HUDEP-2 (cell line): Measurements from ENCODE around the gene ITGA7.

Source experiments
- DNase-seq, 76 experiments: peaks; one replicate each; lab custom pipeline; 2025; ENCODE audit not compliant: unreplicated experiment in 76 of 76; lab: John Stamatoyannopoulos, UW

Gene ITGA7, protein sequence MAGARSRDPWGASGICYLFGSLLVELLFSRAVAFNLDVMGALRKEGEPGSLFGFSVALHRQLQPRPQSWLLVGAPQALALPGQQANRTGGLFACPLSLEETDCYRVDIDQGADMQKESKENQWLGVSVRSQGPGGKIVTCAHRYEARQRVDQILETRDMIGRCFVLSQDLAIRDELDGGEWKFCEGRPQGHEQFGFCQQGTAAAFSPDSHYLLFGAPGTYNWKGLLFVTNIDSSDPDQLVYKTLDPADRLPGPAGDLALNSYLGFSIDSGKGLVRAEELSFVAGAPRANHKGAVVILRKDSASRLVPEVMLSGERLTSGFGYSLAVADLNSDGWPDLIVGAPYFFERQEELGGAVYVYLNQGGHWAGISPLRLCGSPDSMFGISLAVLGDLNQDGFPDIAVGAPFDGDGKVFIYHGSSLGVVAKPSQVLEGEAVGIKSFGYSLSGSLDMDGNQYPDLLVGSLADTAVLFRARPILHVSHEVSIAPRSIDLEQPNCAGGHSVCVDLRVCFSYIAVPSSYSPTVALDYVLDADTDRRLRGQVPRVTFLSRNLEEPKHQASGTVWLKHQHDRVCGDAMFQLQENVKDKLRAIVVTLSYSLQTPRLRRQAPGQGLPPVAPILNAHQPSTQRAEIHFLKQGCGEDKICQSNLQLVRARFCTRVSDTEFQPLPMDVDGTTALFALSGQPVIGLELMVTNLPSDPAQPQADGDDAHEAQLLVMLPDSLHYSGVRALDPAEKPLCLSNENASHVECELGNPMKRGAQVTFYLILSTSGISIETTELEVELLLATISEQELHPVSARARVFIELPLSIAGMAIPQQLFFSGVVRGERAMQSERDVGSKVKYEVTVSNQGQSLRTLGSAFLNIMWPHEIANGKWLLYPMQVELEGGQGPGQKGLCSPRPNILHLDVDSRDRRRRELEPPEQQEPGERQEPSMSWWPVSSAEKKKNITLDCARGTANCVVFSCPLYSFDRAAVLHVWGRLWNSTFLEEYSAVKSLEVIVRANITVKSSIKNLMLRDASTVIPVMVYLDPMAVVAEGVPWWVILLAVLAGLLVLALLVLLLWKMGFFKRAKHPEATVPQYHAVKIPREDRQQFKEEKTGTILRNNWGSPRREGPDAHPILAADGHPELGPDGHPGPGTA

DNA sequence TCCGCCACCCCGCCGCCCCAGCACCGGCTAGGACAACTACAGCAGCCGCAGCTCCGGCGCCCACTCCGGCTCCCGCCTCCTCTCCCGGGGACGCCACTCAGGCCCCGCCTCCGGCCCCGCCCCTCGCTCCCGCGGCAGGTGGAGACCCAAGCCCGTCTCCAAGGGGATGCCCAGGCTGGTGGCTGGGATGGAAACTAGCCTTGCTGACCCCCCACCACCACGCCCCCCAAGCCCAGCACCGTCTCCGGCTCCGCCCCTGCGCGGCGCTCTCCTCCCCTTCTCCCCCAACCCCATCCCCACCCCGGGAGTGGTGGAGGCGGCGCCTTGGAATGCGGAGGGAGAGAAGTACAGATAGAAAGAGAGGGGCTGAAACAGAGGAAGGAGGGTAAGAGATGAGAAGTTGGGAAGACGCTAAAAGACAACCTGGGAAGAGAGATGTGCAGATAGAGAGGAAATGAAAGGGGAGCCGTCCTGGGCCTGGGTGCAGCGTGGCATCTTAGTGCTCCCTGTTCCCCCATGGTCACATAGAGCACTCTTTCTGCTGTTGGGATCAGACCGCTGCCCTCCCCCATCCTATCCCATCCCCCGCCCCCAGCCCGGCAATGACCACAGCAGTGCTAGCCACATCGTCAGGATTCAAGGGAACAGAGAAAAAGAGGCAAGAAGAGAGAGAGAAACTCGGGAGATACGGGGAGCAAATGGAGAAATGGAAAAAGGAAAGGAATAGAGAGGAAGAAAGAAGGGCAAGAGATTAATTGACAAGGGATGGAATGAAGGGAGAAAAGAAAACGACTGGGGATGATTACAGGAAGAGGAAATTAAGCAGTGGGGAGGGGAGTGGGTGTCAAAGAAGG, at the start of gene ITGA7:
TSS of gene ITGA7 (minus strand) at position 64 of the 854 bp plus-strand sequence. CDS start 222 bp downstream, outside the sequence.
- DNase-seq, result peak in 2 of 76 experiments; percentile 9 to 24

DNA sequence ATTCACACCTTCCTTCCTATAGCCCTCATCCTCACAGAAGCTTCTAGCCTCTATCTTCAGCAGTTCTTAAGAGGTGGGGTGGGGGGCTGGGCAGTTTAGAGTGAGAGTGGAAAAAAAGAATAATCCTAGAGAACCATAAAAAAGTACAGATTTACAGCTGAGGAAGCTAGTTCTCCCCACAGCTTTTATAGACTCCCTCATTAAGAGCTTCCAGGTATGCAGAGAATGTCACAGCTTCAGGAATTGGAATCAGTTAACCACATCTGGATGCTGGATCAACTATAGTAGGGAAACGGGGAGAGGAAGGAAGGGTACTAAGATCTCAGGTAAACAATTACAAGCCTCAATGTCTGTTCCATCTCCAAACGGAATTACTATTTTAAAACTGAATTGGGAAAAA, 47.5 kb upstream of the ITGA7 start:
- DNase-seq, result no peak

DNA sequence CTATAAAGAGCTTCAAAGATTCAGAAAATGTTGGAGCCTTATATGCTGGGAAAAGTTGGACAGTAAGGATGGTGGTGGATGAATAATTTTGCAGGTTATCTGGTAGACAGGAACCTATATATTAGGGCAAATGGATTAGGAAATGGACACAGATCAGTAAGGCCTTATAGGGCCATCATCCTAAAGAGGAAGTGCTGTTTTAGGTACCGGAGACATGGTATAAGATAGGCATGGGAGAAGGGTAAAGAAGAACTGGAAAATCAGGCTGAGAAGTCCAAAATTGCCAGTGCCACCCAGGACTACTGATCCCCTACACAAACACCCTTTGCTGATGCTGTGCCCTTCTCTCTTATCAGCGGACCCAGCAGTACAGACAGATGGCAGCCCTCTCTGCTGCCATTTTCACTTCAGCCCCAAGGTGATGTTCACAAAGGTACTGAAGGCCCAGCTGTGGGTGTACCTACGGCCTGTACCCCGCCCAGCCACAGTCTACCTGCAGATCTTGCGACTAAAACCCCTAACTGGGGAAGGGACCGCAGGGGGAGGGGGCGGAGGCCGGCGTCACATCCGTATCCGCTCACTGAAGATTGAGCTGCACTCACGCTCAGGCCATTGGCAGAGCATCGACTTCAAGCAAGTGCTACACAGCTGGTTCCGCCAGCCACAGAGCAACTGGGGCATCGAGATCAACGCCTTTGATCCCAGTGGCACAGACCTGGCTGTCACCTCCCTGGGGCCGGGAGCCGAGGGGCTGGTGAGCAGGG, 40.7 kb upstream of the ITGA7 start:
- no peak for DNase-seq

DNA sequence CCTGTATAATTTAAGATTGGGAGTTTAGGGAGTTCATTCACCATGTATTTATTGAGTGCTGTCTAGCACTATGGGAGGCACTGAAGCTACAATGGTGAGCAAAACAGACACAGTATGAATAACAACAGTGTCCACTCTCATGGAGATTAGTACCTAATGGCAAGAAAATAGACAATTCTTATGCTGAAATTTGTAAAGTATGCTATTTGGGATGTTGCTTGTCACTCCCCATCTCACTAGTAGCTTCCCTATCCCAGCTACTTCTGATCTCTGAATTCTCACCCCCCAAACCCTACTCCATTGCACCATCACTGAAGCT, 39.2 kb upstream of the ITGA7 start:
- DNase-seq, result no peak

DNA sequence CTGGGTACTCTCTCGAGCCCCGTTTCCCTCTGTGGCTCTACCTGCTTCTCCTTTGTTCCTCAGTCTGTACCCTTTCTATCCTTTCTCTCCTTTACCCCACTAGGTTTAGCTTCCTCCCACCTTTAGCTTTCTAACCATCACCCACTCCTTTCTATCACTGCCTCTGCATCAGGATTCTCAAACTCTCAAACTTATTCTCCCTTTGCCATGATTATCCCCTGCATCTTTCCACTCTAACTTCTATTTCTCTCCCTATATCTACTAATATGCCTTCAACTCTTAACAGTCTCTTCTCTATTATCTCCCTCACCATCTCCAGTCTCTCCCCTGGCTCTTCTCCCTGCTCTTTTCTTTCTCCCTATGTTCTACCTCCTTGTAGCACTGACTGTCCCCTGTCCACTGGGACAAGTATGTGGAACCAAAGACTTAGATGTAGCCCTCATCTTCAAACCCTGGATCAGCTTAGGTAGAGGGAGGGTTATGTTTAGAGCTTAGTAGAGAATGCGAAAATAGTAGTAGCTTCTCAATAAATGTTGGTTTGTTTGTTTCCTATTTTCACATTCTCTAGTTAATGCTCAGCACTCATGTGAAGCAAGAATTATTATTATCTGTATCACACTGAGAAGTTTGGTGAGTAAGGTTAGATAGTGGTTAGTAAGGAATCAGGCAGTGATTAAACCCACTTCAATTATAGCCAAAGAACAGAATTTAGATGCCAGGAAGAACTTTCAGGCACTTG, 38.6 kb upstream of the ITGA7 start:
- no peak for DNase-seq

DNA sequence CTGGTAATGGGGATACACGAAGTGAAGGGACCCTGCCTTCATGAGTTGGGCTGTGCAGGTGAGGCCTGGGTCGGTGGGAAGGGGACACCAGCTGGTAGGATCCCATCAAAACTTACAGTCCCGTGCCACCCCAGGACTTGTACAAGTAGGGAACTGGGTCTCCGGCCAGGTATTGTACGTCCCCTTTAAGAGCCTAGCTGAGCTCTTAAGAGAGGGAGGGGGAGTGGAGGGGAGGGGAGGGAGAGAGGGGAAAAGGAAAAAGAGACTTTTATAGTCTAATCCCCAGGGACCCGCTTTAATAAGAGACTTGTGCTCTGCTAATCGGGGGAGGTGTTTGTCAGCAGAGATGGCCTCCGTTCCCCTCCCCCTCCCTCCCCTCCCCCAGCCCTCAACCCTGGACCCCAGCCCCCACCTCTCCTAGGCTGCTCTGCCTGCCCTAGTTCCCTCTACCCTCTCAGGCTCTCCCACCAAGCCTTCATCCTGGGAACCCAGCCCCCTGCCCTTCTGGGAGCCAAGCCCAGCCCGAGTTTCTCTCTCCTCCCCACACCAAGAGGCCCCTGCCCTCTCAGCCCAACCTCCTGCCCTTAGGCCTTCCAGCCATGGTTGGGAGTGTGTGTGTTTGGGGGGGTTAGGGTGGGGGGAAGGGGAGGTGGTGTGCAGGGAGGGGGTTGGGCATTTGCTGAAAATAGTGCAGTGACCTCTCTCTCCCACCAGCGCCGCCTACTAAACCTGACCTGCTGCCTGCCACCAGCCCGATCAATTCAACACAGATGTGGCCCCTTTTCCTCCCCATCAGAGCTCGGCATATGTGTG, 37.9 kb upstream of the ITGA7 start:
- no peak for DNase-seq

DNA sequence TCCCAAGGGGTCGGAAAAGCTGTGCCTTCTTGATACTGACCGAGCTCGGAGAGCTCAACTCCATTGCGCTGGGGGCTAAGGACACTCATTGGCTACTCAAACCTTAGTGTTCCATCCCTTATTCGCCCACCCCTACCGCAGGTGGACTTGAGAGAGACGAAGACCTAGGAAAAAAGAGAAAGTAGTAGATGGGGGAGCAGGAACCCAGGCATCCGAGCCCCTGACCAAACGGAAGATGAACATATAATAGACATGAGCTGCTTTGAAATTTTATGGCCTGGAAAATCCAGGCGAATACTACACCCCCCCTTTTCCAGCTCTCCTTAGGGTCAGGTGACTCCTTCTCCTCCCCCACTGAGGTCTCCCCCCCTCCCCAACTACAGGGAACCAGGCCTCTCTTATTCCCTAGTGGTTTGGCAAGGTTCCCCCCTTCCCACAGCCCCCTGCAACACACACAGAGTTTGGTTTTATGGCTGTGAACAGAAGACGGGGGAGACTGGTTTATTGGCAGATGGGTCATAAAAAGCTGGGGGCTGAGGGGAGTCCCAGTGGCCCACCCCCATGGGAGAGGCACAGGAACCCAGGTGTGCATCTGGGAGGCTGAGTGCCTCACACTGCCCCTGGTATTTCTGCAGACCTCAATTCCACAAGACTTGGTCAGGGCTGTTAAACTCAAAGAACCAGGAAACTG, 36.8 kb upstream of the ITGA7 start:
- no peak for DNase-seq

DNA sequence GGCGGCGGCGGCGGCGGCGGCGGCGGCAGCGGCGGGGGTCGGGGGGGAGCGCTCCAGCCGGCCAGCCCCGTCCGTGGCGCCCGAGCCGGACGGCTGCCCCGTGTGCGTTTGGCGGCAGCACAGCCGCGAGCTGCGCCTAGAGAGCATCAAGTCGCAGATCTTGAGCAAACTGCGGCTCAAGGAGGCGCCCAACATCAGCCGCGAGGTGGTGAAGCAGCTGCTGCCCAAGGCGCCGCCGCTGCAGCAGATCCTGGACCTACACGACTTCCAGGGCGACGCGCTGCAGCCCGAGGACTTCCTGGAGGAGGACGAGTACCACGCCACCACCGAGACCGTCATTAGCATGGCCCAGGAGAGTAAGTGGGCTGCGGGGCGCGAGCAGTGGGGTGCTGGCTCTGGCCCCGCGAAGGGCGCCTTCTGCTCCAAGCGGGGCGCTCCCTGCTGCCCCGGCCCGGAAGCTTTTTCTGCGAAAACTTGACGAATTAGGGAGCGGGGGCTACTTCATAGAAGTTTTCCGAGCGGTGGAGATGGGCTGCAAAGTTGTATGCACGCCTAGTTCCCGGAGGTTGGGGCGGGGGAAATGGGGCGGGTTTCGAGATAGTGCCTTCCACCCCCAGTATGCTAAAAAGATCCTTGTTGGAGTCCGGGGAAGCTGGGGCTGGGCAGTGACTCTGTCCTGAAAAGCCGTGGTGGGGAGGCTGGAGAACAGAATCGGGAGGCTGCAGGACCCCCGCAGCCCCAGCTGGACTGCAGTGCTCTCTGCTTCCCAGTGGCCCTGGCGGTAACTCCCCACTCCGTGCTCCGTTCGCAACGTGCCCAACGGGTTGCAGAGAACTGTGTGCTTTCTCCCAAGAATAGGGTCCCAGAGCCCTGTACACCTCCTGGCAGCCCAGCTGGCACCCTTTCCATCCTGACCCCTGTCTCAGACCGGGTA, 36.0 kb upstream of the ITGA7 start:
- DNase-seq, result peak in 45 of 76 experiments; percentile 1 to 49 (median 35)

DNA sequence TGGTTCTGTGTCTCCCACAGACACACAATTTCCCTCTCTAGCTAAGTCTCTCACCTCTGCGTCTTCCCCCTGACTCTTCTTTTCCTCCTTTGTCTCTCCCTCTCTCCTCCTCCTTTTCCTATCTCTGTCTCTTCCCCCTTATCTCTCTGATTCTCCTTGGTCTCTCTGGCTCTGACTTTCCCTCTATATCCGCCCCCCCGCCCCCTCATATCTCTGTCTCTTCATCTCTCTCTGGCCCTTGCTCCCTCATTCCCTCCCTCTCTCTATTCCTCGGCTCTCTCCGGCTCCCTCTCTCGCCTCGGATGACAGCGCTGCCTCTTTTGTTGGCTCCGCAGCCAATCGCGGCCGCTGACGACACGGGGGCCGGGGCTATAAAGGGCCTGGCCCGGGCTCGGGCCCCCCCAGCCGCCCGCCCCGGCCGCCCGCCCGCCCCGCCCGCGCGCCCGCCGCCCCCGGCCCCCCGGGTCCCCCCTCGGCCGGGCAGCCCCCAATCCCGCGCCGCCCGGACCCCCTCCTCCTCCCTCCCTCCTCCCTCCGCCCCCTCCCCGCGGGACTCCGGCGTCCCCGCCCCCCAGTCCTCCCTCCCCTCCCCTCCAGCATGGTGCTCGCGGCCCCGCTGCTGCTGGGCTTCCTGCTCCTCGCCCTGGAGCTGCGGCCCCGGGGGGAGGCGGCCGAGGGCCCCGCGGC, 35.2 kb upstream of the ITGA7 start, which contains the start of gene GDF11:
TSS of gene GDF11 (plus strand) at position 404 of the 687 bp plus-strand sequence. CDS start at position 599, 195 bp downstream.
- DNase-seq, result peak in 56 of 76 experiments; percentile 4 to 71 (median 41)

DNA sequence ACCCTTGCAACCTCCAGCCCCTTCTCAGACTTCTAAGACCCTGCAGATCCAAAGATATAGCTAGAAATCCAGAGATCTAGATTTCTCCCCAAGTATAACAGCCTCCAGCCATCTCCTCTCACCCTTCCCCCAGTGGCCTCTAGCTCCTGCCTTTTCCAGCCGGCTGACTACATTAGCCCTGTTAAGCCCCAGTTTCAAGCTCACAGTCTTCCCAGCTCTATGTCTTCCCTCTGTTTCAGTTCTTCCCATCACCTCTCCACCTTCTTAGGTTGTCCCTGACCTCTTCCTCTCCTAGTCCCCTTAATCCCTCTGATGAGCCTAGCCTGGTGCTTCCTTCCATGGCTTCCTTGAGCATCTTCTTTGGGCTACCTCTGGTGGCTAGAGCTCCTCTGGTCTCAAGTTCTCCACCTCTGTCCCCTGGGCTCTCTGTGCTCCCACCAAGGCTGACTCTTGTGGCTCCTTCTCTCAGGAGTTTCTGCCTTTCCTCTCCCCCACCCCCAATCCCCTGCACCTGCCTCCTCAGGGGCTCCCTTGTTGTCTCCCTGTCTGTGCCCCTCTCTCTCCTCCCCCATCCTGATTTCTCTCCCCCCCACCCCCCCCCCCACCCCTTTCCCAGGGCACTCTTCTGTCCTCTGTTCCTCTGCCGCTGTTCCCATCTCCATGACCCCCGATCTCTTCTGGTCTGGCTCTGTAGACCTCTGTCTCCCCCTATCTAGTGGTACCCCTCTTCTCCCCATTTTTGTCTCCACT, 34.4 kb upstream of the ITGA7 start:
- DNase-seq, result no peak

DNA sequence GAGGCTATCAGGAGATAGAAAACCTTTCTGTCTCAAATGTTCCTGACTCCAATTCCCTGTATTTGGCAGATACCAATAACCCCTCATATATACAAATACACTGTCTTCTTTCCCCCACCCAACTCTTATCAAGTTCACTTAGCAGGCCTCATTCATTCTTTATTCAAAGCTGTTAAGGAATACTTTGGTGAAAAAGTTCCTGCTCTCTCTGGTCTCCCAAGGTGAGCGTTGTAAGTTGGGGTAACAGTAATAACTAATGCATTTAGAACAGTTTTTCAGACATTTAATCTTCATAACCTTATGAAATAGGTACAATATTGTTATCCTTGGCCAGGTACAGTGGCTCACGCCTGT, 31.3 kb upstream of the ITGA7 start:
- no peak for DNase-seq

DNA sequence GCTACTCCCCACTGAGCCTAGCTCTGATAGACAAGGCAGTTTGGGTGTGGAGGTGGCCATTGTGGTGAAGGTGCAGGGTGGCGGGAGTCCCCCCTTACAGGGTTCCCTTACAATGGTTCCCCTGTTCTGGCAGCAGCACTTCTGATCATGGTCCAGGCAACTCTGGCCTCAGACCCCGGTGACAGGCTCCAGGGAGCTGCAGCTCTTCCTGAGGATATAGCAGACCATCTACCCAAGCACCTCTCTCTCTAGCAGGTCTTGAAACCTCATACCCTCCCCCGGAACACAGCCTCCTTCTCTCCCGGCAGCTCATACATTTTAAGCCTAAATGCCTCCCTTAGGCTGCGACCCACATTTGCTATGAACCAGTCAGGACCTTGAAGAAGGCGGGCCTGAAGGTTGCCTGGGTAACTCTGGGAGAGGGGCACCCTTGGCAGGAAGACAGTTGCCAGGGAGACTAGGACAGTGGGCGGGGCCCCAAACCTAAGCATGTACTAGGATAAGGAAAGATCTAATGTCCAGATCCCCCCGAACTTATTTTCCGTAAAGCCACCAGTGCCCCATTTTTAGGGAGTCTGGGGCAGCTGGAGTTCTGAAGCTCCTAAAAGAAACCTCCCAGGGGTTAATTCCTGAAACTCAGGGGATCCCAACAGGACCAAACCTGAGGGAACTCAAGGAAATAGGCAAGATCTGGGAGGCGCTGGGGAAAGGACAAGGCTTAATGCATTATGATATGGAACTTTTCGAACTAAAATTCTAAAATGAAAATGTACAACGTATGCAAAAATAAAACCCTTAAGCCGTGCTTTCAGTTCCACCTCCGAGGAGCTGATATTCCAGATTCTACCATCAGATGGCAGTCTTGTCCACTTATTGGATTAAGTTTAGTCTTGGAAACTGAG, 30.7 kb upstream of the ITGA7 start:
- peak in 75 of 76 experiments; percentile 32 to 91 (median 81) for DNase-seq

DNA sequence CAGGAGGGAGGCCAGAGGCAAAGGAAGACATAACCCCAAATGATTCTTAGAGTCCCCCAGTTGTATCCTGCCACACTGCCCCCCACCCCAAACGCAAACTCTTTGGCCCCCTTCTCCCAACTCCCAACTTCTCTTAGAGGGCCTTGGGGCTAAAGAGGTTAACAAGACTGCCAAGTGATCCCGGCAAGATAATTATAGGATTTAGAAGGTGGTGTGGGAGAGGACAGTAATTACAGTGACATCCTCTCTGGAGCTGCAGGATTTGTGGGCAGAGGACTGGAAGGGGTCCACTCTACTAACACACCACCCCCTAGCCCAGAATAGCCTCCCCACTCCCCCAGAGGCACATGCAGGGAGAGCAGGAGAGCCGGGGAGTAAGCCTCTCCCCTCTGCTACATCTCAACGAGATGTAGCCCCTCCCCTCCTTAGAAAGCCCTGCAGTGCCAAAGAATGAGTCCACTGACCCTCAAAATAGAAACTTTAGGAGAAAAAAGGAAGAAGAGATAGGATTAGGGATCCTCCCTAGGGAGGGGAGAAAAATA, 29.9 kb upstream of the ITGA7 start:
- peak in 8 of 76 experiments; percentile 8 to 52 (median 32) for DNase-seq
